ENCODE data around the gene ZDHHC20.
A peak's percentile ranks its signal among the peaks of the same experiment; 100 is the strongest.

ZDHHC20 gene

GRCh38 chr13:21326155-21327031 lies 132.7 kb downstream of the ZDHHC20 start:
- peak; percentile 49 for DNase-seq (ENCODE audit: low read depth)

DNA sequence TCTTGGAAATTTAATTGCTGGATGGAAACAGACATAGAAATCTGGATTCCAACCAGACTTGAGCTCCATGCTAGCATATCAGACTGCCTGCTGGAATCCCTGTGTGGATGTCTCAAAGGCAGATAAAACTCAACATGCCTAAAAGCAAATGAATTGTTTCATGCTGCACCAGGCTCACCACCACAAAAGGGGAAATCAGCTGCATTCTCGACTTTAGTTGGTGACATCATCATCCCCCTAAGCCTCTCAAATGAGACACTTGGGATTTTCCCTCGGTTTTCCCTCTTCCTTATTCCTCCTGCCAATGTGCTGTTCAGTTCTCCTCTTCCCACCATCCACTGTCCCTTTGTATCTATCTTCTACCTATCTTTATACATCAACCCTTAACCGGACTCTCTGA lies 134.3 kb downstream of the ZDHHC20 start:
- no peak for DNase-seq (ENCODE audit: low read depth)

- DNase-seq (ENCODE audit: low read depth), result no peak
These were observed 136.1 kb downstream of the ZDHHC20 start for GRCh38 chr13:21322988-21323387.
